Astrocyte (in vitro differentiated cells and primary cell): ENCODE measurements around the gene HSPA12B. TPM values are rescaled to one million over a fixed set of nuclear protein-coding genes. Genes with fewer than 3 reads are reported as not detected.

ENCODE experiments used
- DNase-seq: peaks from one replicate; pipeline ENCODE4 v3.0.0-alpha.2; 2010; ENCODE audit warnings: low read depth
- FAIRE-seq: peaks from 2 replicates; lab custom pipeline; 2011; peaks lifted over from hg19 to GRCh38; lab: Jason Lieb, UNC
- H2AFZ ChIP-seq: 2 replicates; pipeline ENCODE4 v1.6.0; 2012; ENCODE audit warnings: low read depth, low read length, inconsistent platforms
- H3K27ac ChIP-seq: 2 replicates; pipeline ENCODE4 v1.5.1; 2011; ENCODE audit warnings: low read depth, low read length, inconsistent platforms
- H3K27me3 ChIP-seq: 2 replicates; pipeline ENCODE4 v1.6.0; 2011; ENCODE audit warnings: low read length, inconsistent platforms; ENCODE audit not compliant: insufficient read depth
- H3K36me3 ChIP-seq: 2 replicates; pipeline ENCODE4 v1.5.1; 2011; ENCODE audit warnings: low read length, inconsistent platforms; ENCODE audit not compliant: insufficient read depth
- H3K4me1 ChIP-seq: 2 replicates; pipeline ENCODE4 v1.5.1; 2011; ENCODE audit warnings: low read length, inconsistent platforms; ENCODE audit not compliant: insufficient read depth
- H3K4me2 ChIP-seq: 2 replicates; pipeline ENCODE4 v1.6.0; 2012; ENCODE audit warnings: low read length, inconsistent platforms
- H3K4me3 ChIP-seq: 2 replicates; pipeline ENCODE4 v1.5.1; 2011; ENCODE audit warnings: low read depth, mild to moderate bottlenecking, low read length, inconsistent platforms; ENCODE audit not compliant: insufficient read depth
- H3K79me2 ChIP-seq: 2 replicates; pipeline ENCODE4 v1.6.0; 2012; ENCODE audit warnings: mild to moderate bottlenecking, low read length, inconsistent platforms; ENCODE audit not compliant: insufficient read depth
- H3K9ac ChIP-seq: 2 replicates; pipeline ENCODE4 v1.6.0; 2012; ENCODE audit warnings: mild to moderate bottlenecking, low read length, inconsistent platforms
- H3K9me3 ChIP-seq: 2 replicates; pipeline ENCODE4 v1.5.1; 2012; ENCODE audit warnings: low read depth, mild to moderate bottlenecking, low read length, inconsistent platforms; ENCODE audit not compliant: insufficient read depth
- H4K20me1 ChIP-seq: 2 replicates; pipeline ENCODE4 v1.6.0; 2012; ENCODE audit warnings: low read length, inconsistent platforms; ENCODE audit not compliant: insufficient read depth
- H3K27ac Mint-ChIP-seq: one replicate; pipeline ENCODE4 v1.8.0; 2021; ENCODE audit warnings: mild to moderate bottlenecking, mixed read lengths; ENCODE audit not compliant: unreplicated experiment
- H3K27me3 Mint-ChIP-seq: one replicate; pipeline ENCODE4 v1.8.0; 2021; ENCODE audit warnings: low read depth, mixed read lengths; ENCODE audit not compliant: unreplicated experiment
- H3K36me3 Mint-ChIP-seq: one replicate; pipeline ENCODE4 v1.8.0; 2021; ENCODE audit warnings: low read depth, mixed read lengths; ENCODE audit not compliant: unreplicated experiment
- H3K4me1 Mint-ChIP-seq: one replicate; pipeline ENCODE4 v1.8.0; 2021; ENCODE audit warnings: low read depth, mixed read lengths; ENCODE audit not compliant: unreplicated experiment
- H3K4me3 Mint-ChIP-seq: one replicate; pipeline ENCODE4 v1.8.0; 2021; ENCODE audit warnings: mild to moderate bottlenecking, moderate library complexity, mixed read lengths; ENCODE audit not compliant: unreplicated experiment
- H3K9me3 Mint-ChIP-seq: one replicate; pipeline ENCODE4 v1.8.0; 2021; ENCODE audit warnings: mild to moderate bottlenecking, mixed read lengths; ENCODE audit not compliant: unreplicated experiment
- EZH2 ChIP-seq: IDR thresholded peaks from 2 replicates; pipeline ENCODE4 v1.6.1; 2012; ENCODE audit warnings: mild to moderate bottlenecking, low read length, inconsistent platforms; ENCODE audit not compliant: insufficient read depth
- total RNA-seq: library from RNA; stranded (reverse); gene quantifications from 2 replicates; pipeline ENCODE4 v1.2.1, GENCODE V29; 2021
- TF ChIP-seq, protein P1 (sequence below): IDR thresholded peaks from 2 replicates; pipeline ENCODE4 v1.5.1; 2011; ENCODE audit warnings: low read depth, mild to moderate bottlenecking, inconsistent platforms, low read length, moderate library complexity; ENCODE audit not compliant: insufficient read depth

Gene HSPA12B
- total RNA-seq, 1 donor from 2014 or later, result not detected

DNA sequence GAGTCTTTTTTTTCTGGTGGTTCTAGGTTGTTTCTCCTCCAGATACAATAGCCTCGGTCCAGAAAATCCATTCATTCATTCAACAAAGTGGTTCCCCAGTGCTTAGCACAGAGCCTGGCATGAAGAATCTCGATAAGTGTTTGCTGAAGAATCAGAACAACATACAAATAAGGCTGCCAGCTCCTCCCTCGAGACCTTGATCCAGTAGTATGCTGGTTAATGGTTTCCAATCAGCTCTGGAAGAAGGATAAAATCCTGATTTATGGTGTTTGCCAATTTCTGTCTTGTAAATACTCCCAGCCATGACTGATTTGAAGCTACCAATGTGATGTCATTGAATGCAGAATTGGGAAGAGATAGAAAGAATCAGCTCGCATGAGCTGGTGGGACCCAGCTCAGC lies 3.3 kb downstream of the HSPA12B start:
- H3K36me3 ChIP-seq, result no peaks in the 10 kb centered on the region
- no peak overlapping the region for H3K9ac ChIP-seq
- no peaks in the 10 kb centered on the region for H4K20me1 ChIP-seq
- H3K27me3 ChIP-seq, result peaks cover 10% of the 10 kb centered on the region
- no peaks in the 10 kb centered on the region for H3K9me3 ChIP-seq
- no peak overlapping the region for H3K27ac ChIP-seq
- FAIRE-seq, result no peak
- Mint-ChIP-seq H3K4me3 (no peak overlapping the region), H3K9me3 (no peaks in the 10 kb centered on the region), H3K27me3 (peaks cover 53% of the 10 kb centered on the region), H3K27ac (no peak overlapping the region), H3K36me3 (no peaks in the 10 kb centered on the region), H3K4me1 (no peaks in the 10 kb centered on the region)
- TF ChIP-seq, protein P1, sequence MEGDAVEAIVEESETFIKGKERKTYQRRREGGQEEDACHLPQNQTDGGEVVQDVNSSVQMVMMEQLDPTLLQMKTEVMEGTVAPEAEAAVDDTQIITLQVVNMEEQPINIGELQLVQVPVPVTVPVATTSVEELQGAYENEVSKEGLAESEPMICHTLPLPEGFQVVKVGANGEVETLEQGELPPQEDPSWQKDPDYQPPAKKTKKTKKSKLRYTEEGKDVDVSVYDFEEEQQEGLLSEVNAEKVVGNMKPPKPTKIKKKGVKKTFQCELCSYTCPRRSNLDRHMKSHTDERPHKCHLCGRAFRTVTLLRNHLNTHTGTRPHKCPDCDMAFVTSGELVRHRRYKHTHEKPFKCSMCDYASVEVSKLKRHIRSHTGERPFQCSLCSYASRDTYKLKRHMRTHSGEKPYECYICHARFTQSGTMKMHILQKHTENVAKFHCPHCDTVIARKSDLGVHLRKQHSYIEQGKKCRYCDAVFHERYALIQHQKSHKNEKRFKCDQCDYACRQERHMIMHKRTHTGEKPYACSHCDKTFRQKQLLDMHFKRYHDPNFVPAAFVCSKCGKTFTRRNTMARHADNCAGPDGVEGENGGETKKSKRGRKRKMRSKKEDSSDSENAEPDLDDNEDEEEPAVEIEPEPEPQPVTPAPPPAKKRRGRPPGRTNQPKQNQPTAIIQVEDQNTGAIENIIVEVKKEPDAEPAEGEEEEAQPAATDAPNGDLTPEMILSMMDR, result no peak
- TF ChIP-seq EZH2, result no peak
- H3K4me3 ChIP-seq, result no peak overlapping the region
- no peaks in the 10 kb centered on the region for H3K4me1 ChIP-seq
- no peak for DNase-seq
- H3K4me2 ChIP-seq, result no peak overlapping the region
- H3K79me2 ChIP-seq, result no peaks in the 10 kb centered on the region
- no peak overlapping the region for H2AFZ ChIP-seq

DNA sequence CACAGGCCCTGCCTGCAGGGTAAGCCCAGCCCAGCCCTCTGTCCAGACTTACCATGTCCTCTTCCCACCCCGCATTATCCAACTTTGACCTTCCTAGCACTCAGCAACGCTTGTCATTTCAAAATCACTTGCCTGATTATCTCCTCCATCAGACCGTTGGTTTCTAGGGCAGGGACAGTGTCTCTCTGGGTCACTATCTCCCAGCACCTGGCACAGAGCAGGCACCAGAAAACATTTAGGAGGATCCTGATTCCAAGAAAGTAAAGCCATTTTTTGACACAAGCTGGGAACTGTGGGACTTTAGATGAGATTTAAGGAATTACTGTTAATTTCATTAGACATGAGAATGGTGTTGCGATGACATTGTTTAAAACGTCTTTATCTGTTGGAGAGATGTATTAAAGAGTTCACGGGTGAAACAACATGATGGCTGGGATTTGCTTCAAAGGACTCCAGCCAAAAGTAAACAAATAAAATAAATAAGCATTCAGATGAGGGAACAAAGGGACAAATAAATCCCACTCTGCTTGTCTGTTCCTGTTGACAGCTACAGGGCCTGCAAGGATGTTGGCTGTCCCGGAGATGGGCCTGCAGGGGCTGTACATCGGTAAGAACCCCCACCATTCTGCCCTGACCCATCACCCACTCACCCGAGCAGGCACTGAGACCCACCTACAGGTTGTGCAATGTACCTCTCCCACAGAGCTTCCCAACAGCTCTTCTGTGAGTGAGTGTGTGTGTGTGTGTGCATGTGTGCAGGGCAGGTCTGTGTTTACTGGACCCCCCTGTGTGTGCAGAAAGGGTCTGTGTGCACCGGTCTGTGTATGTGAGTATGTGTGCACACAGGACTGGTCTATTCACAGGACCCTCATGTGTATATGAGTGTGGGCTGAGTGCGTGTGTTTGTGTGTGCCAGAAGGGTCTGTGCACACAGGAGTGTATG lies 5.9 kb downstream of the HSPA12B start:
- H2AFZ ChIP-seq, result no peak overlapping the region
- no peaks in the 10 kb centered on the region for H3K9me3 ChIP-seq
- Mint-ChIP-seq H3K4me3 (no peak overlapping the region), H3K27ac (no peak overlapping the region), H3K27me3 (peaks cover 34% of the 10 kb centered on the region), H3K36me3 (no peaks in the 10 kb centered on the region), H3K4me1 (no peaks in the 10 kb centered on the region), H3K9me3 (no peaks in the 10 kb centered on the region)
- H3K27me3 ChIP-seq, result no peaks in the 10 kb centered on the region
- H3K9ac ChIP-seq, result no peak overlapping the region
- H3K4me1 ChIP-seq, result no peaks in the 10 kb centered on the region
- no peak overlapping the region for H3K4me2 ChIP-seq
- no peak for FAIRE-seq
- no peak for DNase-seq
- TF ChIP-seq EZH2, result no peak
- TF ChIP-seq, protein P1, result no peak
- H3K79me2 ChIP-seq, result no peaks in the 10 kb centered on the region
- H3K27ac ChIP-seq, result no peak overlapping the region
- no peaks in the 10 kb centered on the region for H3K36me3 ChIP-seq
- no peak overlapping the region for H3K4me3 ChIP-seq
- no peaks in the 10 kb centered on the region for H4K20me1 ChIP-seq
